Activated CD4-positive, alpha-beta T cell treated with anti-CD3 and anti-CD28 coated beads for 1 hour (primary cell): ENCODE results near the gene HOXC13.

Experiments
- DNase-seq: peaks from one replicate; pipeline ENCODE4 v3.0.0-alpha.2; 2020

HOXC13 gene

GRCh38 chr12:53939141-53940108 is 794 bp downstream of the HOXC13 start:
- no peak for DNase-seq

GRCh38 chr12:53940443-53941014 is 1.9 kb downstream of the HOXC13 start:
- no peak for DNase-seq

GRCh38 chr12:53941187-53941586 is 2.6 kb downstream of the HOXC13 start:
- DNase-seq, result no peak

GRCh38 chr12:53941750-53942149 is 3.1 kb downstream of the HOXC13 start:
- no peak for DNase-seq

- no peak for DNase-seq
These were observed 3.9 kb downstream of the HOXC13 start for GRCh38 chr12:53942467-53942997.

GRCh38 chr12:53944209-53944608 is 5.6 kb downstream of the HOXC13 start:
- no peak for DNase-seq

- DNase-seq, result no peak
These were observed 6.5 kb downstream of the HOXC13 start for GRCh38 chr12:53944907-53945847.

GRCh38 chr12:53947743-53948142 is 9.1 kb downstream of the HOXC13 start:
- no peak for DNase-seq

- DNase-seq, result no peak
These were observed 10.3 kb downstream of the HOXC13 start for GRCh38 chr12:53948650-53949593.

GRCh38 chr12:53949631-53950436 is 11.2 kb downstream of the HOXC13 start:
- no peak for DNase-seq

GRCh38 chr12:53950437-53950773 is 11.8 kb downstream of the HOXC13 start:
- DNase-seq, result no peak

- no peak for DNase-seq
These were observed 12.4 kb downstream of the HOXC13 start for GRCh38 chr12:53950789-53951576.

GRCh38 chr12:53951577-53952334 is 13.1 kb downstream of the HOXC13 start:
- no peak for DNase-seq

GRCh38 chr12:53952335-53952694 is 13.7 kb downstream of the HOXC13 start:
- no peak for DNase-seq

- no peak for DNase-seq
These were observed 14.5 kb downstream of the HOXC13 start for GRCh38 chr12:53952871-53953734.

- DNase-seq, result no peak
These were observed 15.4 kb downstream of the HOXC13 start for GRCh38 chr12:53953831-53954693.

GRCh38 chr12:53954694-53955035 is 16.0 kb downstream of the HOXC13 start, which contains the start of gene HOXC12:
HOXC12 (plus strand) TSS chr12:53954903; CDS start chr12:53954930, 27 bp downstream.
- no peak for DNase-seq
